ENCODE results near the gene MYOM3. TPM values are rescaled to one million over a fixed set of nuclear protein-coding genes. Genes with fewer than 3 reads are reported as not detected.

Gene MYOM3
- total and polyA plus RNA-seq, 8 donors = 0.06 to 0.52 (median 0.27) TPM; not detected in 1

DNA sequence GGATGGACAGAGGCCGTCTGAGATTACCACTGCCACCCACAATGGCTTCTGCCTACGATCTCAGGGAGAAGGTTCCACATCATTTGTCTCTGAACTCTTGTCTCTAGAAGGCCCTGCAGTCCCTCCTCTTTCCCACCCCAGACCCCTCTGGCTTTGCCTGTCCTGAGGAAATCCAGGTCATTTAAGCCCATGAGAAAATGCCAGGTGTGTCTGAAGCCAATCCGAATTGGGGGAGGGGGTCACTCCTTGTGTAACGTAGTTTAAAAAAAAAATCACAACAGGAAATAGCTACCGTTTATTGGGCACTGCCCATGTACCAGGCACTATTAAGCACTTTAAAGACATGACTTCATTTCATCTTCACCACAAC is 7.5 kb upstream of the MYOM3 start:
- Histone ChIP-seq H3K27me3 (peaks cover 0 to 34% of the 10 kb centered on the region in 2 donors), H3K36me3 (no peaks in the 10 kb centered on the region), H3K4me1 (no peaks in the 10 kb centered on the region), H3K27ac (no peak overlapping the region), H3K9me3 (no peaks in the 10 kb centered on the region), H3K4me3 (no peak overlapping the region)
- no peak for DNase-seq
- no peak for ATAC-seq
- TF ChIP-seq, protein P1, sequence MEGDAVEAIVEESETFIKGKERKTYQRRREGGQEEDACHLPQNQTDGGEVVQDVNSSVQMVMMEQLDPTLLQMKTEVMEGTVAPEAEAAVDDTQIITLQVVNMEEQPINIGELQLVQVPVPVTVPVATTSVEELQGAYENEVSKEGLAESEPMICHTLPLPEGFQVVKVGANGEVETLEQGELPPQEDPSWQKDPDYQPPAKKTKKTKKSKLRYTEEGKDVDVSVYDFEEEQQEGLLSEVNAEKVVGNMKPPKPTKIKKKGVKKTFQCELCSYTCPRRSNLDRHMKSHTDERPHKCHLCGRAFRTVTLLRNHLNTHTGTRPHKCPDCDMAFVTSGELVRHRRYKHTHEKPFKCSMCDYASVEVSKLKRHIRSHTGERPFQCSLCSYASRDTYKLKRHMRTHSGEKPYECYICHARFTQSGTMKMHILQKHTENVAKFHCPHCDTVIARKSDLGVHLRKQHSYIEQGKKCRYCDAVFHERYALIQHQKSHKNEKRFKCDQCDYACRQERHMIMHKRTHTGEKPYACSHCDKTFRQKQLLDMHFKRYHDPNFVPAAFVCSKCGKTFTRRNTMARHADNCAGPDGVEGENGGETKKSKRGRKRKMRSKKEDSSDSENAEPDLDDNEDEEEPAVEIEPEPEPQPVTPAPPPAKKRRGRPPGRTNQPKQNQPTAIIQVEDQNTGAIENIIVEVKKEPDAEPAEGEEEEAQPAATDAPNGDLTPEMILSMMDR (IDR thresholded peaks at IDR 0.05) = no peak
- intact Hi-C loops (cut with DNase I) = no loop called here

DNA sequence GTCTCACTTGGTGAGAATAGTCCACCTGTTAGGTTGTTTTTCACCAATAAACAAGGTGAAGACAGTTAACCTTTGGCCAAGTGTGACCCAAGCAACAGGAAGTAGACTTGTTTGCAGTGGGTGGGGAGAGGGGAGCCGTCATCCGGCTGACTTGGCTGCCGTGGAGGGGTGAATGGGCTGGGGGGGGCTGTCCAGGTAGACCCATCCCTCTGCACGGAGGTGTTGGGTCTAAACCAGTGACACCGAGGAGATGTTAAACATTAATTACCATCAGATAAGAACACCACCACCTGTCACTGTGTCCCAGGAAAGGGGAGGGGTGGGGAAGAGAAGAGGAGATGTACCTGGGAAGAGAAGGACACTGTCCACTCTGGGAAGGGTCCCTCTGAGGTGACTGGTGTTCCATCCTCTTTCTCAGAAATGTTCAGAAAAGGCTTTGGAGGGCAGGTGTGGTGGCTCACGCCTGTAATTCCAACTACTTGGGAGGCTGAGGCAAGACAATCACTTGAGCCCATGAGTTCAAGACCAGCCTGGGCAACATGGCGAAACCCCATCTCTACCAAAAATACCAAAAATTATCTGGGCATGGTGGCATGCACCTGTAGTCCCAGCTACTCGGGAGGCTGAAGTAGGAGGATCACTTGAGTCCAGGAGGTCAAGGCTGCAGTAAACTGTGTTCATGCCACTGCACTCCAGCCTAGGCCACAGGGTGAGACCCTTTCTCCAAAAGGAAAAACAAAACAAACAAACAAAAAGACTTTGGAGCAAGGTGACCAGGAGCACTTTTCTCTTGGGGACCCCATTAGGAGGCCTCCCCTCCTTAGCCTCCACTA is 6.7 kb upstream of the MYOM3 start:
- intact Hi-C loops (cut with DNase I) = no loop called here

DNA sequence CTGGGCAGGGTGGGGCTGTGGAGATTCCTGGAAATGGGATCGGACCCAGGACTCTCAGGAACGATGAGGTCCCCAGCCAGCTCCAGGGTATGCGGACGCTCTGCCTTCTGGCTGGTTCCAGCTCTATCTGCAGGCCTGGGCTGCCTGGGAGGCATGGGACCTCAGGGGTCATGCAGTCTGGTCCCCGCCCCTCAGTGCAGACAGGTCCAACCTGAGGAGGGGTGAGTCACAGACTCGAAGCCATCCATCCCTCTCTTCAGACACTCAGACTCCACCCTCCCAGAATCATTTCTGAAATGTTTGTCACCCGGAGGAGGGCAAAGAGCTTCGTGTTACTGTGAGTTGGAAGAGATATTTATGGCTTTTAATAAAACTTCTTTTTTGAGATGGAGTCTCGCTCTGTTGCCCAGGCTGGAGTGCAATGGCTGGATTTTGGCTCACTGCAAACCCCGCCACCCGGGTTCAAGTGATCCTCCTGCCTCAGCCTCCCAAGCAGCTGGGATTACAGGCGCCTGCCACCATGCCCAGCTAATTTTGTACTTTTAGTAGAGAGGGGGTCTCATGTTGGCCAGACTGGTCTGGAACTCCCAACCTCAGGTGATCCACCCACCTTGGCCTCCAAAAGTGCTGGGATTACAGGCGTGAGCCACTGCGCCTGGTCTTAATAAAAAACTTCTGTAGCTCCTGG is 5.9 kb upstream of the MYOM3 start:
- ATAC-seq = peak; percentile 28
- intact Hi-C loops (cut with DNase I) = no loop called here

More for the DNA sequence above, 6.7 kb upstream of the MYOM3 start:
- Histone ChIP-seq H3K27ac (no peak overlapping the region), H3K4me3 (no peak overlapping the region), H3K36me3 (no peaks in the 10 kb centered on the region), H3K27me3 (peaks cover 0 to 43% of the 10 kb centered on the region in 2 donors), H3K9me3 (no peaks in the 10 kb centered on the region), H3K4me1 (no peaks in the 10 kb centered on the region)
- no peak for DNase-seq
- TF ChIP-seq, protein P1 (IDR thresholded peaks at IDR 0.05) = no peak
- ATAC-seq = no peak

DNA sequence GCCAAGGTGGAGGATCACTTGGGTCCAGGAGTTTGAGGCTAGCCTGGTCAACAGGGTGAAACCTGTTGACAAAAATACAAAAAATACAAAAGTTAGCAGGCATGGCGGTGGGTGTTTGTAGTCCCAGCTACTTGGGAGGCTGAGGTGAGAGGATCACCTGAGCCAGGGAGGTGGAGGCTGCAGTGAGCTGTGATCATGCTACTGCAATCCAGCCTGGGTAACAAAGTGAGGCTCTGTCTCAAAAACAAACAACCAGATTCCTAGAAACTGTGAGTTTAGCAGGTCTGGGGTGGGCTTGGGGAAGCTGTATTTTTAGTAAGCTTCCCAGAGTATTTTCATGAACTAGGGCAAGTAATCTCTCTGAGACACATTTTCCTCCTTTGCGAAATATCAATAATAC is 5.2 kb upstream of the MYOM3 start:
- intact Hi-C loops (cut with DNase I) = no loop called here
- peaks cover 0 to 55% of the 10 kb centered on the region in 2 donors for H3K27me3 ChIP-seq
- no peaks in the 10 kb centered on the region for H3K36me3 ChIP-seq
- TF ChIP-seq, protein P1 (IDR thresholded peaks at IDR 0.05) = no peak
- DNase-seq (no peak), ATAC-seq (no peak)
- H3K9me3 ChIP-seq = no peaks in the 10 kb centered on the region
- H3K27ac ChIP-seq = no peak overlapping the region
- no peak overlapping the region for H3K4me3 ChIP-seq
- peaks cover 0 to 3% of the 10 kb centered on the region in 2 donors for H3K4me1 ChIP-seq

More for the DNA sequence above, 5.9 kb upstream of the MYOM3 start:
- no peak overlapping the region for H3K27ac ChIP-seq
- H3K27me3 ChIP-seq = peaks cover 0 to 48% of the 10 kb centered on the region in 2 donors
- TF ChIP-seq, protein P1 (IDR thresholded peaks at IDR 0.05) = no peak
- no peaks in the 10 kb centered on the region for H3K9me3 ChIP-seq
- no peak overlapping the region for H3K4me3 ChIP-seq
- no peaks in the 10 kb centered on the region for H3K36me3 ChIP-seq
- no peak for DNase-seq
- no peaks in the 10 kb centered on the region for H3K4me1 ChIP-seq

DNA sequence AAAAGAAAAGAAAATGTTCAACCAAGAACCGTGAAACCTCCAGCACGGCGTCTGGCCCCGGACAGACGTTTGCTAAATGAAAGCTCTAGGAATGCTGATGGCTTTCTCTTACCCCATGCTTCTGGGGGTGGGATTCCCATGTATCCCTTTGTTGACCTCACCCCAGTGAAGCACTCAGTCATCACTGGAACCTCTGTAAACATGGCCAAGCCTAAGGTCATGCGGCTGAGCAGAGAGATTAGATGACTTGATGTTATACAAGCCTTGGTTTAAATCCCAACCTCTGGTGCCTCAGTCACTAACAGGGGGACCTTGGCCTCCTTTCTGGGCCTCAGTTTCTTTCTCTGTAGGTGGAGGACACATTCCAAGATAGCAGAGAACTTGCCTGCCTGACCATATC is 2.8 kb upstream of the MYOM3 start:
- peaks cover 0 to 6% of the 10 kb centered on the region in 2 donors for H3K4me1 ChIP-seq
- no peak overlapping the region for H3K27ac ChIP-seq
- intact Hi-C loops (cut with DNase I) = no loop called here
- H3K4me3 ChIP-seq = no peak overlapping the region
- H3K27me3 ChIP-seq = peaks cover 0 to 69% of the 10 kb centered on the region in 2 donors
- ATAC-seq (no peak), DNase-seq (no peak)
- no peaks in the 10 kb centered on the region for H3K9me3 ChIP-seq
- TF ChIP-seq, protein P1 (IDR thresholded peaks at IDR 0.05) = no peak
- H3K36me3 ChIP-seq = no peaks in the 10 kb centered on the region
